ENCODE measurements around the gene REN.

REN gene

GRCh38 chr1:204124639-204125038 lies 41.5 kb downstream of the REN start:
- CTCF ChIA-PET = interaction anchor here (0.9 to 19.0 kb wide), 7 partner anchors 8 to 265 kb away, joined by 3 to 322 read pairs (median 3); no protein-coding TSS in a partner anchor
- DNase-seq = no peak
- no peak overlapping the region for H3K4me3 ChIP-seq (ENCODE audit: control insufficient read depth in 1 of 7, extremely low read depth in 1 of 7, insufficient read depth in 4 of 7, low read depth in 2 of 7, low read length in 6 of 7)
- POLR2A ChIA-PET = no interaction called here
- H3K27ac ChIP-seq (ENCODE audit: insufficient read depth in 1 of 2, low read depth in 1 of 2, low read length in 2 of 2, poor library complexity in 1 of 2, severe bottlenecking in 2 of 2) = no peak overlapping the region
- no peaks in the 10 kb centered on the region for H3K36me3 ChIP-seq (ENCODE audit: control insufficient read depth in 4 of 4, insufficient read depth in 4 of 4, low read length in 3 of 4)
- H3K9me3 ChIP-seq (ENCODE audit: control extremely low read depth in 1 of 5, control insufficient read depth in 4 of 5, insufficient read depth in 2 of 5, low read depth in 1 of 5, low read length in 4 of 5) = no peaks in the 10 kb centered on the region
- H3K27me3 ChIP-seq (replicated peaks in 2 of 5; ENCODE audit: control insufficient read depth in 4 of 5, insufficient read depth in 5 of 5, low read length in 4 of 5) = no peaks in the 10 kb centered on the region
- 95% methylated on average over 19 of the region's 22 CpGs for WGBS (ENCODE audit: insufficient coverage)
- peaks cover 0 to 9% (median 6%) of the 10 kb centered on the region in 4 experiments for H3K4me1 ChIP-seq (ENCODE audit: control extremely low read depth in 1 of 4, control insufficient read depth in 4 of 4, insufficient read depth in 4 of 4, low read length in 3 of 4)

- POLR2A ChIA-PET = no interaction called here
- Histone ChIP-seq H3K9me3 (ENCODE audit: control extremely low read depth in 1 of 5, control insufficient read depth in 4 of 5, insufficient read depth in 2 of 5, low read depth in 1 of 5, low read length in 4 of 5) (no peaks in the 10 kb centered on the region), H3K36me3 (ENCODE audit: control insufficient read depth in 4 of 4, insufficient read depth in 4 of 4, low read length in 3 of 4) (no peaks in the 10 kb centered on the region), H3K27me3 (replicated peaks in 2 of 5; ENCODE audit: control insufficient read depth in 4 of 5, insufficient read depth in 5 of 5, low read length in 4 of 5) (peaks cover 0 to under 1% (median 0%) of the 10 kb centered on the region in 5 experiments), H3K4me3 (ENCODE audit: control insufficient read depth in 1 of 7, extremely low read depth in 1 of 7, insufficient read depth in 4 of 7, low read depth in 2 of 7, low read length in 6 of 7) (no peak overlapping the region), H3K4me1 (ENCODE audit: control extremely low read depth in 1 of 4, control insufficient read depth in 4 of 4, insufficient read depth in 4 of 4, low read length in 3 of 4) (no peaks in the 10 kb centered on the region), H3K27ac (ENCODE audit: insufficient read depth in 1 of 2, low read depth in 1 of 2, low read length in 2 of 2, poor library complexity in 1 of 2, severe bottlenecking in 2 of 2) (no peak overlapping the region)
- CTCF ChIA-PET = interaction anchor here (0.8 to 19.0 kb wide), 4 partner anchors 10 to 263 kb away, joined by 4 to 322 read pairs (median 4); no protein-coding TSS in a partner anchor
- DNase-seq = peak in 2 of 3 donors; percentile 28 to 42
- 85% methylated on average over 8 of the region's 9 CpGs for WGBS (ENCODE audit: insufficient coverage)
Measured at GRCh38 chr1:204123376-204123775, 42.8 kb downstream of the REN start.

DNA sequence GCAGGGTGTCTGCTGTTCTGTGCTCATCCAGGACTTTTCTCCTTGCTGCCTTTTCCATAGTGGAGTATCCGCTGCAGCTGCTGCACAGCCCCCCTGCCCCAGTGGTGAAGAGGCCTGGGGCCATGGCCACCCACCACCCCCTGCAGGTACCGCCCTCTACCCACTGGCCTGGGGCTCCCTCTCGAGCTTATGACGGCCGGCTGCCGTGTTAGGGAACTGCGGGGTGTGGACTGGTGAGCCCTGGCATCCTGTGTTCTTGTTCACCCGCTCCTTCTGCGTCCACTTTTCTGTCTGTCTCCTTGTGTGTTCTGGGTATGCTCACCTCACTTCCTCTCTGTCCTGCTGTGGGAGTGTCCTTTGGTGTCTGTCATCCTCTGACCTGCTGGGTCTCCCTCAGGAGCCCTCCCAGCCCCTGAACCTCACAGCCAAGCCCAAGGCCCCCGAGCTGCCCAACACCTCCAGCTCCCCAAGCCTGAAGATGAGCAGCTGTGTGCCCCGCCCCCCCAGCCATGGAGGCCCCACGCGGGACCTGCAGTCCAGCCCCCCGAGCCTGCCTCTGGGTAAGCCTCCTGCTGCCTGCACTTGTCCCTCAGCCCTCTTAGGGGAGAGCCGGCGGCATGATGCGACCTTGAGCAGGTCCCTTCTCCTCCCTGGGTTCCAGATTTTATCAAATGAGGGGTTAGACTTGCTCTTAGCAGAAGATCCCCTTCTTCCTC lies 44.1 kb downstream of the REN start:
- Histone ChIP-seq H3K36me3 (ENCODE audit: control insufficient read depth in 4 of 4, insufficient read depth in 4 of 4, low read length in 3 of 4) (no peaks in the 10 kb centered on the region), H3K4me1 (ENCODE audit: control extremely low read depth in 1 of 4, control insufficient read depth in 4 of 4, insufficient read depth in 4 of 4, low read length in 3 of 4) (no peaks in the 10 kb centered on the region), H3K9me3 (ENCODE audit: control extremely low read depth in 1 of 5, control insufficient read depth in 4 of 5, insufficient read depth in 2 of 5, low read depth in 1 of 5, low read length in 4 of 5) (no peaks in the 10 kb centered on the region), H3K27me3 (replicated peaks in 2 of 5; ENCODE audit: control insufficient read depth in 4 of 5, insufficient read depth in 5 of 5, low read length in 4 of 5) (peaks cover 0 to 2% (median 0%) of the 10 kb centered on the region in 5 experiments), H3K27ac (ENCODE audit: insufficient read depth in 1 of 2, low read depth in 1 of 2, low read length in 2 of 2, poor library complexity in 1 of 2, severe bottlenecking in 2 of 2) (no peak overlapping the region), H3K4me3 (ENCODE audit: control insufficient read depth in 1 of 7, extremely low read depth in 1 of 7, insufficient read depth in 4 of 7, low read depth in 2 of 7, low read length in 6 of 7) (no peak overlapping the region)
- DNase-seq = no peak
- POLR2A ChIA-PET = no interaction called here
- CTCF ChIA-PET = interaction anchor here (0.6 to 19.0 kb wide), 4 partner anchors 12 to 1246 kb away, joined by 3 to 322 read pairs (median 4); no protein-coding TSS in a partner anchor
- 98% methylated on average over 16 of the region's 17 CpGs for WGBS (ENCODE audit: insufficient coverage)

DNA sequence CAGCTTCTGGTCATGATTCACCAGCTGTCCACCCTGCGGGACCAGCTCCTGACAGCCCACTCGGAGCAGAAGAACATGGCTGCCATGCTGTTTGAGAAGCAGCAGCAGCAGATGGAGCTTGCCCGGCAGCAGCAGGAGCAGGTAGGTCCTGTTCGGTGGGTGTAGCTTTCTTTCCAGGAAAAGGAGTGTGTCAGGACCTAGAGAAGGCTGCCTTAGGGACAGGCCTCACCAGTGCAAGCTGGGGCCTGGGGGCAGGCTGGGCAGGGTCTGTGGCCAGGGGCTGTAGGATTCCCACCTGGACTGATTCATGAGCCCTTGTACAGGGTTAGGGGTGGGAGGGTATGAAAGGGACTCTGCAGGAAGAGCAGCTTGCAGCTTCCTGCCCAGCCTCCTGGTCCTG lies 49.6 kb downstream of the REN start:
- H3K36me3 ChIP-seq (ENCODE audit: control insufficient read depth in 4 of 4, insufficient read depth in 4 of 4, low read length in 3 of 4) = no peaks in the 10 kb centered on the region
- CTCF ChIA-PET = interaction anchor here (0.7 to 19.0 kb wide), 3 partner anchors 9 to 245 kb away, joined by 3 to 322 read pairs (median 4); no protein-coding TSS in a partner anchor

DNA sequence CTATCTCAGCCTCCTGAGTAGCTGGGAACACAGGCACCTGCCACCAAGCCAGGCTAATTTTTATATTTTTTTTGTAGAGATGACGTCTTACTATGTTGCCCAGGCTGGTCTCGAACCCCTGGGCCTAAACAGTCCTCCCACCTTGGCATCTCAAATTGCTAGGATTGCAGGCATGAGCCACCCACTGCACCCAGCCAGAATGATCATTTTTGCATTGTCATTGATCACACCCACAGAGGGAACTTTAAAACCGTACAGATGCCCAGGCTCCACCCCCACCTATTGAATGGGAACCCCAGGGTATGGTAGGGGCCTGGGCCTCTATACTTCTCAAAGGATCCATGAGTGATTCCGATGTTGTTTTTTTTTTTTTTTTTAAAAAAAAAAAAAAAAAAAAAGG lies 51.0 kb downstream of the REN start:
- CTCF ChIA-PET = interaction anchor here (0.7 kb wide), 1 partner anchor 14 kb away, joined by 3 read pairs; no protein-coding TSS in a partner anchor
- Histone ChIP-seq H3K4me1 (ENCODE audit: control extremely low read depth in 1 of 4, control insufficient read depth in 4 of 4, insufficient read depth in 4 of 4, low read length in 3 of 4) (peaks cover 0 to 11% (median 6%) of the 10 kb centered on the region in 4 experiments), H3K9me3 (ENCODE audit: control extremely low read depth in 1 of 5, control insufficient read depth in 4 of 5, insufficient read depth in 2 of 5, low read depth in 1 of 5, low read length in 4 of 5) (no peaks in the 10 kb centered on the region), H3K36me3 (ENCODE audit: control insufficient read depth in 4 of 4, insufficient read depth in 4 of 4, low read length in 3 of 4) (no peaks in the 10 kb centered on the region), H3K4me3 (ENCODE audit: control insufficient read depth in 1 of 7, extremely low read depth in 1 of 7, insufficient read depth in 4 of 7, low read depth in 2 of 7, low read length in 6 of 7) (no peak overlapping the region), H3K27ac (ENCODE audit: insufficient read depth in 1 of 2, low read depth in 1 of 2, low read length in 2 of 2, poor library complexity in 1 of 2, severe bottlenecking in 2 of 2) (no peak overlapping the region), H3K27me3 (replicated peaks in 2 of 5; ENCODE audit: control insufficient read depth in 4 of 5, insufficient read depth in 5 of 5, low read length in 4 of 5) (peaks cover 0 to 3% (median 0%) of the 10 kb centered on the region in 5 experiments)
- POLR2A ChIA-PET = interaction anchor here (0.6 kb wide), 1 partner anchor 677 kb away, joined by 3 read pairs; no protein-coding TSS in a partner anchor
- 71% methylated on average over 2 of the region's 4 CpGs for WGBS (ENCODE audit: insufficient coverage)
- peak in 2 of 3 donors; percentile 37 to 51 for DNase-seq

More for the DNA sequence above, 49.6 kb downstream of the REN start:
- H3K27ac ChIP-seq (ENCODE audit: insufficient read depth in 1 of 2, low read depth in 1 of 2, low read length in 2 of 2, poor library complexity in 1 of 2, severe bottlenecking in 2 of 2) = no peak overlapping the region
- peaks cover 0 to 11% (median 6%) of the 10 kb centered on the region in 4 experiments for H3K4me1 ChIP-seq (ENCODE audit: control extremely low read depth in 1 of 4, control insufficient read depth in 4 of 4, insufficient read depth in 4 of 4, low read length in 3 of 4)
- H3K4me3 ChIP-seq (ENCODE audit: control insufficient read depth in 1 of 7, extremely low read depth in 1 of 7, insufficient read depth in 4 of 7, low read depth in 2 of 7, low read length in 6 of 7) = no peak overlapping the region
- POLR2A ChIA-PET = no interaction called here
- peaks cover 0 to 2% (median 0%) of the 10 kb centered on the region in 5 experiments for H3K27me3 ChIP-seq (replicated peaks in 2 of 5; ENCODE audit: control insufficient read depth in 4 of 5, insufficient read depth in 5 of 5, low read length in 4 of 5)
- no peak for DNase-seq
- WGBS (ENCODE audit: insufficient coverage) = 96% methylated on average over 4 of the region's 4 CpGs
- no peaks in the 10 kb centered on the region for H3K9me3 ChIP-seq (ENCODE audit: control extremely low read depth in 1 of 5, control insufficient read depth in 4 of 5, insufficient read depth in 2 of 5, low read depth in 1 of 5, low read length in 4 of 5)

GRCh38 chr1:204114606-204115005 lies 51.5 kb downstream of the REN start:
- CTCF ChIA-PET = interaction anchor here (1.1 kb wide), 1 partner anchor 13 kb away, joined by 4 read pairs; no protein-coding TSS in a partner anchor

GRCh38 chr1:204113896-204114295 lies 52.2 kb downstream of the REN start:
- ChIA-PET CTCF (interaction anchor here (1.0 to 1.8 kb wide), 4 partner anchors 10 to 243 kb away, joined by 3 to 5 read pairs (median 4); no protein-coding TSS in a partner anchor), POLR2A (no interaction called here)
- Histone ChIP-seq H3K9me3 (ENCODE audit: control extremely low read depth in 1 of 5, control insufficient read depth in 4 of 5, insufficient read depth in 2 of 5, low read depth in 1 of 5, low read length in 4 of 5) (no peaks in the 10 kb centered on the region), H3K27ac (ENCODE audit: insufficient read depth in 1 of 2, low read depth in 1 of 2, low read length in 2 of 2, poor library complexity in 1 of 2, severe bottlenecking in 2 of 2) (no peak overlapping the region), H3K27me3 (replicated peaks in 2 of 5; ENCODE audit: control insufficient read depth in 4 of 5, insufficient read depth in 5 of 5, low read length in 4 of 5) (peaks cover 0 to 3% (median 0%) of the 10 kb centered on the region in 5 experiments), H3K36me3 (ENCODE audit: control insufficient read depth in 4 of 4, insufficient read depth in 4 of 4, low read length in 3 of 4) (no peaks in the 10 kb centered on the region), H3K4me3 (ENCODE audit: control insufficient read depth in 1 of 7, extremely low read depth in 1 of 7, insufficient read depth in 4 of 7, low read depth in 2 of 7, low read length in 6 of 7) (no peak overlapping the region), H3K4me1 (ENCODE audit: control extremely low read depth in 1 of 4, control insufficient read depth in 4 of 4, insufficient read depth in 4 of 4, low read length in 3 of 4) (peaks cover 0 to 13% (median 8%) of the 10 kb centered on the region in 4 experiments)
- 83% methylated on average over 1 of the region's 1 CpG for WGBS (ENCODE audit: insufficient coverage)
- peak in 1 of 3 donors; percentile 19 for DNase-seq

More at GRCh38 chr1:204114606-204115005, 51.5 kb downstream of the REN start:
- Histone ChIP-seq H3K27me3 (replicated peaks in 2 of 5; ENCODE audit: control insufficient read depth in 4 of 5, insufficient read depth in 5 of 5, low read length in 4 of 5) (peaks cover 0 to 3% (median 0%) of the 10 kb centered on the region in 5 experiments), H3K36me3 (ENCODE audit: control insufficient read depth in 4 of 4, insufficient read depth in 4 of 4, low read length in 3 of 4) (no peaks in the 10 kb centered on the region), H3K4me3 (ENCODE audit: control insufficient read depth in 1 of 7, extremely low read depth in 1 of 7, insufficient read depth in 4 of 7, low read depth in 2 of 7, low read length in 6 of 7) (no peak overlapping the region), H3K4me1 (ENCODE audit: control extremely low read depth in 1 of 4, control insufficient read depth in 4 of 4, insufficient read depth in 4 of 4, low read length in 3 of 4) (peaks cover 0 to 11% (median 6%) of the 10 kb centered on the region in 4 experiments), H3K9me3 (ENCODE audit: control extremely low read depth in 1 of 5, control insufficient read depth in 4 of 5, insufficient read depth in 2 of 5, low read depth in 1 of 5, low read length in 4 of 5) (no peaks in the 10 kb centered on the region), H3K27ac (ENCODE audit: insufficient read depth in 1 of 2, low read depth in 1 of 2, low read length in 2 of 2, poor library complexity in 1 of 2, severe bottlenecking in 2 of 2) (no peak overlapping the region)
- POLR2A ChIA-PET = interaction anchor here (0.6 kb wide), 2 partner anchors 38 to 677 kb away, joined by 3 read pairs; partner anchors contain the start of gene ETNK2
- peak in 2 of 3 donors; percentile 59 to 68 for DNase-seq
- 74% methylated on average over 3 of the region's 4 CpGs for WGBS (ENCODE audit: insufficient coverage)

Measured in common myeloid progenitor, CD34-positive (primary cell).